H1 (cell line): ENCODE measurements around the gene ADPRS. TPM values are rescaled to one million over a fixed set of nuclear protein-coding genes. Genes with fewer than 3 reads are reported as not detected.

ENCODE experiments used
- CTCF ChIA-PET: fragments of 300-600 bp; sonication (Branson Sonifier 250); formaldehyde crosslinking; loops from one replicate; lab custom pipeline; 2021; ENCODE audit not compliant: partially characterized antibody; lab: Charles Lee
- POLR2A ChIA-PET: fragments of 300-600 bp; sonication (Branson Sonifier 250); formaldehyde crosslinking; loops from one replicate; lab custom pipeline; 2021; ENCODE audit warnings: inconsistent platforms; ENCODE audit not compliant: partially characterized antibody; lab: Charles Lee
- DNase-seq, 2 experiments: peaks; one replicate each; pipeline versions ENCODE4 v3.0.0 to v3.0.0-alpha.2; 2010 to 2022; ENCODE audit warnings: low spot score in 2 of 2, low read depth in 1 of 2, mixed read lengths in 1 of 2
- FAIRE-seq: peaks from 2 replicates; lab custom pipeline; 2011; peaks lifted over from hg19 to GRCh38; lab: Jason Lieb, UNC
- H2AFZ ChIP-seq: 2 replicates; pipeline ENCODE4 v1.8.1; 2012; ENCODE audit warnings: low read length, inconsistent platforms
- H2AK5ac ChIP-seq: 2 replicates; pipeline ENCODE4 v1.6.1; 2013; ENCODE audit warnings: low read depth, low read length
- H2BK120ac ChIP-seq: replicated peaks from 2 replicates; pipeline ENCODE3; 2013; ENCODE audit warnings: low read depth, low read length, inconsistent platforms
- H2BK12ac ChIP-seq: 2 replicates; pipeline ENCODE4 v1.6.1; 2013; ENCODE audit warnings: low read depth, low read length
- H2BK15ac ChIP-seq: 2 replicates; pipeline ENCODE4 v1.6.1; 2013; ENCODE audit warnings: low read length
- H2BK20ac ChIP-seq: 2 replicates; pipeline ENCODE4 v1.6.1; 2013; ENCODE audit warnings: low read length
- H2BK5ac ChIP-seq: 2 replicates; pipeline ENCODE4 v1.6.1; 2013; ENCODE audit warnings: low read depth, low read length
- H3K14ac ChIP-seq: 2 replicates; pipeline ENCODE4 v1.6.1; 2013; ENCODE audit warnings: inconsistent platforms; ENCODE audit not compliant: insufficient read length
- H3K18ac ChIP-seq: 2 replicates; pipeline ENCODE4 v1.6.1; 2013; ENCODE audit warnings: low read length; ENCODE audit errors: extremely low read depth
- H3K23ac ChIP-seq: 2 replicates; pipeline ENCODE4 v1.6.1; 2013; ENCODE audit warnings: inconsistent platforms; ENCODE audit not compliant: insufficient read length
- H3K23me2 ChIP-seq: 2 replicates; pipeline ENCODE4 v1.6.1; 2013; ENCODE audit warnings: low read depth, low read length
- H3K27ac ChIP-seq: 2 replicates; pipeline ENCODE4 v1.6.1; 2011; ENCODE audit warnings: low read depth, low read length, inconsistent platforms
- H3K27me3 ChIP-seq, 4 experiments: replicated peaks in 1 of 4; 1 replicate in 1 of 4; 2 replicates in 3 of 4; pipeline versions ENCODE4 v1.6.1 to v1.8.1; 2011 to 2013; ENCODE audit warnings: low read length in 3 of 4, mild to moderate bottlenecking in 3 of 4, inconsistent platforms in 2 of 4, mixed read lengths in 2 of 4, moderate library complexity in 1 of 4; ENCODE audit not compliant: control insufficient read depth in 3 of 4, insufficient read depth in 3 of 4; ENCODE audit errors: extremely low read depth in 1 of 4
- H3K36me3 ChIP-seq, 4 experiments: 2 replicates each; pipeline versions ENCODE4 v1.6.1 to v1.8.1; 2011 to 2013; ENCODE audit warnings: mild to moderate bottlenecking in 4 of 4, low read length in 3 of 4, moderate library complexity in 2 of 4, control low read depth in 1 of 4, inconsistent platforms in 1 of 4; ENCODE audit not compliant: insufficient read depth in 4 of 4, control insufficient read depth in 2 of 4
- H3K4ac ChIP-seq: replicated peaks from 2 replicates; pipeline ENCODE3; 2013; ENCODE audit warnings: low read length, low read depth, mixed read lengths, inconsistent platforms; ENCODE audit not compliant: insufficient read length
- H3K4me1 ChIP-seq, 4 experiments: replicated peaks in 1 of 4; 1 replicate in 1 of 4; 2 replicates in 3 of 4; pipeline versions ENCODE4 v1.6.1 to v1.8.1; 2011 to 2013; ENCODE audit warnings: low read length in 3 of 4, inconsistent platforms in 2 of 4, mixed read lengths in 1 of 4; ENCODE audit not compliant: insufficient read depth in 4 of 4, control insufficient read depth in 3 of 4
- H3K4me2 ChIP-seq, 2 experiments: 2 replicates each; pipeline versions ENCODE4 v1.6.1 to v1.8.1; 2011 to 2013; ENCODE audit warnings: low read depth in 2 of 2, low read length in 2 of 2, control low read depth in 1 of 2, inconsistent platforms in 1 of 2, mild to moderate bottlenecking in 1 of 2; ENCODE audit not compliant: insufficient read depth in 1 of 2
- H3K4me3 ChIP-seq, 4 experiments: fragments of 200-600, 300-600 bp in 1 of 4; sonication (generic), shearing (Covaris generic), sonication (Bioruptor Twin) in 1 of 4; 2 replicates each; pipeline versions ENCODE4 v1.5.1 to v1.8.1; 2011 to 2016; ENCODE audit warnings: low read length in 4 of 4, low read depth in 3 of 4, control low read depth in 2 of 4, inconsistent platforms in 2 of 4, mild to moderate bottlenecking in 2 of 4, mixed read lengths in 1 of 4, moderate library complexity in 1 of 4; ENCODE audit not compliant: insufficient read depth in 2 of 4; ENCODE audit errors: extremely low read depth in 1 of 4
- H3K56ac ChIP-seq: replicated peaks from 2 replicates; pipeline ENCODE3; 2013; ENCODE audit warnings: low read depth, mild to moderate bottlenecking, mixed read lengths, low read length, inconsistent platforms; ENCODE audit not compliant: insufficient read length
- H3K79me1 ChIP-seq: 2 replicates; pipeline ENCODE4 v1.6.1; 2013; ENCODE audit warnings: low read depth, low read length, control low read depth
- H3K79me2 ChIP-seq, 2 experiments: 2 replicates each; pipeline versions ENCODE4 v1.6.1 to v1.8.1; 2012 to 2013; ENCODE audit warnings: low read length in 2 of 2, mild to moderate bottlenecking in 2 of 2, inconsistent platforms in 1 of 2; ENCODE audit not compliant: insufficient read depth in 2 of 2, control insufficient read depth in 1 of 2
- H3K9ac ChIP-seq, 4 experiments: replicated peaks in 1 of 4; 1 replicate in 1 of 4; 2 replicates in 3 of 4; pipeline versions ENCODE4 v1.6.1 to v1.8.1; 2011 to 2013; ENCODE audit warnings: low read depth in 3 of 4, low read length in 3 of 4, control low read depth in 2 of 4, mild to moderate bottlenecking in 2 of 4, moderate library complexity in 2 of 4, inconsistent platforms in 1 of 4; ENCODE audit errors: extremely low read depth in 1 of 4
- H3K9me3 ChIP-seq, 2 experiments: 2 replicates each; pipeline versions ENCODE4 v1.6.1 to v1.8.1; 2012 to 2013; ENCODE audit warnings: mild to moderate bottlenecking in 2 of 2, moderate library complexity in 2 of 2, control low read depth in 1 of 2, inconsistent platforms in 1 of 2, low read depth in 1 of 2, low read length in 1 of 2, mixed read lengths in 1 of 2; ENCODE audit not compliant: insufficient read depth in 2 of 2
- H4K20me1 ChIP-seq, 2 experiments: replicated peaks in 1 of 2; 2 replicates each; pipeline versions ENCODE3 to v1.8.1; 2011 to 2013; ENCODE audit warnings: inconsistent platforms in 2 of 2, low read length in 2 of 2, mild to moderate bottlenecking in 1 of 2; ENCODE audit not compliant: insufficient read depth in 2 of 2, control insufficient read depth in 1 of 2
- H4K5ac ChIP-seq: 2 replicates; pipeline ENCODE4 v1.6.1; 2013; ENCODE audit warnings: low read length, low read depth, mixed read lengths, inconsistent platforms; ENCODE audit not compliant: insufficient read length
- H4K8ac ChIP-seq: 2 replicates; pipeline ENCODE4 v1.8.0; 2013; ENCODE audit warnings: mild to moderate bottlenecking, moderate library complexity, low read length, inconsistent platforms; ENCODE audit not compliant: insufficient read depth; ENCODE audit errors: extremely low read depth
- H4K91ac ChIP-seq: replicated peaks from 2 replicates; pipeline ENCODE3; 2013; ENCODE audit warnings: low read length, mixed read lengths, inconsistent platforms; ENCODE audit not compliant: insufficient read length
- EGR1 ChIP-seq: IDR thresholded peaks from 2 replicates; pipeline ENCODE4 v1.6.1; 2011; ENCODE audit warnings: low read depth, low read length, borderline replicate concordance
- FOSL1 ChIP-seq: IDR thresholded peaks from 2 replicates; pipeline ENCODE4 v1.6.1; 2011; ENCODE audit warnings: mild to moderate bottlenecking, low read depth, low read length, moderate library complexity; ENCODE audit not compliant: insufficient read depth
- GABPA ChIP-seq: IDR thresholded peaks from 2 replicates; pipeline ENCODE4 v1.6.1; 2011; ENCODE audit warnings: mild to moderate bottlenecking, low read length, moderate library complexity, borderline replicate concordance; ENCODE audit not compliant: insufficient read depth
- JUND ChIP-seq: IDR thresholded peaks from 2 replicates; pipeline ENCODE4 v1.6.1; 2011; ENCODE audit warnings: mild to moderate bottlenecking, improper control_type of control experiment, low read length
- SRF ChIP-seq: IDR thresholded peaks from 2 replicates; pipeline ENCODE4 v1.6.1; 2011; ENCODE audit warnings: mild to moderate bottlenecking, low read depth, low read length, moderate library complexity
- WGBS, 2 experiments: shearing (Covaris generic) in 1 of 2; methylation state at CpG; one replicate each; pipeline versions ENCODE4 v1.1.6 to v1.1.7; 2013 to 2015; ENCODE audit warnings: low lambda C conversion rate in 2 of 2, mixed read lengths in 2 of 2, inconsistent platforms in 1 of 2, low coverage in 1 of 2, missing lambda C conversion rate in 1 of 2; ENCODE audit not compliant: insufficient replicate concordance in 2 of 2, insufficient coverage in 1 of 2, insufficient read length in 1 of 2; ENCODE audit errors: extremely low coverage in 1 of 2, missing lambda C conversion rate in 1 of 2; 5-methylcytosine and 5-hydroxymethylcytosine counted together
- polyA plus RNA-seq, 7 experiments: library from polyadenylated mRNA; depleted of rRNA in 3 of 7; stranded (reverse) in 5 of 7; unstranded in 2 of 7; fragments of >200 nt in 5 of 7; fragments of 200-250 nt in 2 of 7; gene quantifications; 1 replicate in 5 of 7; 2 replicates in 1 of 7; 4 replicates in 1 of 7; pipeline versions ENCODE4 v1.2.1 to v1.2.3, GENCODE V29; 2011 to 2013; ENCODE audit warnings: missing spikeins in 2 of 7, mixed read lengths in 2 of 7
- total RNA-seq: library from RNA; stranded (reverse); fragmentation: NEBNext Ultra II Directional; extraction: Animal tissue kit (Norgen Biotek cat#: 25700); gene quantifications from 2 replicates; pipeline ENCODE4 v1.2.1, GENCODE V29; 2021

ADPRS gene
- total and polyA plus RNA-seq, 2 of the 8 experiments (the other 6 are each of a cell fraction or from before 2014, with no cell fraction given), result 22.9 to 38.1 TPM

GRCh38 chr1:36114371-36114770 lies 25.7 kb downstream of the ADPRS start:
- H3K23ac ChIP-seq, result no peak overlapping the region
- H3K36me3 ChIP-seq, result no peaks in the 10 kb centered on the region
- H2BK5ac ChIP-seq, result no peak overlapping the region
- H3K9me3 ChIP-seq, result no peaks in the 10 kb centered on the region
- no peak overlapping the region for H3K4ac ChIP-seq
- H4K8ac ChIP-seq, result no peak overlapping the region
- no peak overlapping the region for H3K56ac ChIP-seq
- H4K5ac ChIP-seq, result peak overlapping the region; percentile 0
- TF ChIP-seq FOSL1 (no peak), EGR1 (no peak), JUND (no peak), GABPA (no peak), SRF (no peak)
- no peaks in the 10 kb centered on the region for H3K79me1 ChIP-seq
- no peaks in the 10 kb centered on the region for H3K79me2 ChIP-seq
- H3K27me3 ChIP-seq, result no peaks in the 10 kb centered on the region; a peak in 1 of 7 replicates
- H2BK120ac ChIP-seq, result no peak overlapping the region
- H3K18ac ChIP-seq, result no peak overlapping the region; the same call in 1 of the 2 replicates
- H2AFZ ChIP-seq, result no peak overlapping the region
- H4K91ac ChIP-seq, result no peak overlapping the region
- H2BK20ac ChIP-seq, result no peak overlapping the region
- no peak overlapping the region for H3K9ac ChIP-seq
- no peaks in the 10 kb centered on the region for H4K20me1 ChIP-seq
- 78% methylated on average over 5 of the region's 5 CpGs; no CpG with 5 or more reads in 1 of the 2 experiments for WGBS, 2 experiments
- POLR2A ChIA-PET, result interaction anchor here (1.0 kb wide), 1 partner anchor 286 kb away, joined by 3 read pairs; no protein-coding TSS in a partner anchor
- no peak overlapping the region for H2AK5ac ChIP-seq
- no peak overlapping the region for H3K4me3 ChIP-seq
- DNase-seq, result no peak
- H3K4me2 ChIP-seq, result no peak overlapping the region
- H3K4me1 ChIP-seq, result peaks cover 0 to 10% (median 5%) of the 10 kb centered on the region in 4 experiments; a peak in 5 of 7 replicates
- H2BK15ac ChIP-seq, result peak overlapping the region; percentile 81; the same call in 1 of the 2 replicates
- H3K27ac ChIP-seq, result no peak overlapping the region
- FAIRE-seq, result no peak
- no peaks in the 10 kb centered on the region for H3K23me2 ChIP-seq
- H2BK12ac ChIP-seq, result no peak overlapping the region
- no peak overlapping the region for H3K14ac ChIP-seq
- CTCF ChIA-PET, result interaction anchor here (1.3 to 32.6 kb wide), 6 partner anchors 9 to 73 kb away, joined by 3 to 738 read pairs (median 26); no protein-coding TSS in a partner anchor
